ENCODE measurements around the gene IL23R.

IL23R gene

GRCh38 chr1:67228791-67229190 lies 62.5 kb downstream of the IL23R start:
- no peak for DNase-seq (ENCODE audit: low read depth in 1 of 2, low spot score in 1 of 2)

GRCh38 chr1:67230539-67230938 lies 64.3 kb downstream of the IL23R start:
- DNase-seq (ENCODE audit: low read depth in 1 of 2, low spot score in 1 of 2) = no peak

GRCh38 chr1:67236277-67236676 lies 70.0 kb downstream of the IL23R start:
- DNase-seq (ENCODE audit: low read depth in 1 of 2, low spot score in 1 of 2) = no peak

- no peak for DNase-seq (ENCODE audit: low read depth in 1 of 2, low spot score in 1 of 2)
These were observed 73.5 kb downstream of the IL23R start for GRCh38 chr1:67239738-67240137.

GRCh38 chr1:67241200-67241746 lies 75.0 kb downstream of the IL23R start:
- no peak for DNase-seq (ENCODE audit: low read depth in 1 of 2, low spot score in 1 of 2)

- no peak for DNase-seq (ENCODE audit: low read depth in 1 of 2, low spot score in 1 of 2)
These were observed 75.8 kb downstream of the IL23R start for GRCh38 chr1:67242016-67242415.

GRCh38 chr1:67250051-67250653 lies 83.9 kb downstream of the IL23R start:
- DNase-seq (ENCODE audit: low read depth in 1 of 2, low spot score in 1 of 2) = no peak

- DNase-seq (ENCODE audit: low read depth in 1 of 2, low spot score in 1 of 2) = no peak
These were observed 90.3 kb downstream of the IL23R start for GRCh38 chr1:67256291-67257172.

- DNase-seq (ENCODE audit: low read depth in 1 of 2, low spot score in 1 of 2) = no peak
These were observed 90.9 kb downstream of the IL23R start for GRCh38 chr1:67257173-67257535.

- no peak for DNase-seq (ENCODE audit: low read depth in 1 of 2, low spot score in 1 of 2)
These were observed 95.4 kb downstream of the IL23R start for GRCh38 chr1:67261680-67262079.

- DNase-seq (ENCODE audit: low read depth in 1 of 2, low spot score in 1 of 2) = no peak
These were observed 96.5 kb downstream of the IL23R start for GRCh38 chr1:67262735-67263134.

- DNase-seq (ENCODE audit: low read depth in 1 of 2, low spot score in 1 of 2) = no peak
These were observed 97.9 kb downstream of the IL23R start for GRCh38 chr1:67264152-67264551.

- DNase-seq (ENCODE audit: low read depth in 1 of 2, low spot score in 1 of 2) = no peak
These were observed 98.6 kb downstream of the IL23R start for GRCh38 chr1:67264899-67265298.

- no peak for DNase-seq (ENCODE audit: low read depth in 1 of 2, low spot score in 1 of 2)
These were observed 102.8 kb downstream of the IL23R start for GRCh38 chr1:67269061-67269460.

- no peak for DNase-seq (ENCODE audit: low read depth in 1 of 2, low spot score in 1 of 2)
These were observed 104.3 kb downstream of the IL23R start for GRCh38 chr1:67270541-67270940.

- no peak for DNase-seq (ENCODE audit: low read depth in 1 of 2, low spot score in 1 of 2)
These were observed 107.3 kb downstream of the IL23R start for GRCh38 chr1:67273591-67273990.

- no peak for DNase-seq (ENCODE audit: low read depth in 1 of 2, low spot score in 1 of 2)
These were observed 108.5 kb downstream of the IL23R start for GRCh38 chr1:67274623-67275325.

GRCh38 chr1:67280696-67281095 lies 114.4 kb downstream of the IL23R start:
- no peak for DNase-seq (ENCODE audit: low read depth in 1 of 2, low spot score in 1 of 2)

- no peak for DNase-seq (ENCODE audit: low read depth in 1 of 2, low spot score in 1 of 2)
These were observed 115.0 kb downstream of the IL23R start for GRCh38 chr1:67281244-67281643.

GRCh38 chr1:67285780-67286488 lies 119.7 kb downstream of the IL23R start:
- no peak for DNase-seq (ENCODE audit: low read depth in 1 of 2, low spot score in 1 of 2)

- DNase-seq (ENCODE audit: low read depth in 1 of 2, low spot score in 1 of 2) = no peak
These were observed 124.0 kb downstream of the IL23R start for GRCh38 chr1:67290236-67290635.
